ENCODE measurements around the gene CD44. TPM values are rescaled to one million over a fixed set of nuclear protein-coding genes. Genes with fewer than 3 reads are reported as not detected.

The CD44 gene
- total RNA-seq, 3 donors from 2014 or later: 105 to 154 (median 136) TPM

- TF ChIP-seq, protein P1, sequence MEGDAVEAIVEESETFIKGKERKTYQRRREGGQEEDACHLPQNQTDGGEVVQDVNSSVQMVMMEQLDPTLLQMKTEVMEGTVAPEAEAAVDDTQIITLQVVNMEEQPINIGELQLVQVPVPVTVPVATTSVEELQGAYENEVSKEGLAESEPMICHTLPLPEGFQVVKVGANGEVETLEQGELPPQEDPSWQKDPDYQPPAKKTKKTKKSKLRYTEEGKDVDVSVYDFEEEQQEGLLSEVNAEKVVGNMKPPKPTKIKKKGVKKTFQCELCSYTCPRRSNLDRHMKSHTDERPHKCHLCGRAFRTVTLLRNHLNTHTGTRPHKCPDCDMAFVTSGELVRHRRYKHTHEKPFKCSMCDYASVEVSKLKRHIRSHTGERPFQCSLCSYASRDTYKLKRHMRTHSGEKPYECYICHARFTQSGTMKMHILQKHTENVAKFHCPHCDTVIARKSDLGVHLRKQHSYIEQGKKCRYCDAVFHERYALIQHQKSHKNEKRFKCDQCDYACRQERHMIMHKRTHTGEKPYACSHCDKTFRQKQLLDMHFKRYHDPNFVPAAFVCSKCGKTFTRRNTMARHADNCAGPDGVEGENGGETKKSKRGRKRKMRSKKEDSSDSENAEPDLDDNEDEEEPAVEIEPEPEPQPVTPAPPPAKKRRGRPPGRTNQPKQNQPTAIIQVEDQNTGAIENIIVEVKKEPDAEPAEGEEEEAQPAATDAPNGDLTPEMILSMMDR (IDR thresholded peaks at IDR 0.05): no peak
- Histone ChIP-seq H3K4me3 (no peak overlapping the region), H3K4me1 (ENCODE audit: low read depth) (no peaks in the 10 kb centered on the region), H3K9me3 (no peaks in the 10 kb centered on the region), H3K36me3 (ENCODE audit: low read depth) (no peaks in the 10 kb centered on the region)
- DNase-seq (no peak), ATAC-seq (no peak)
- intact Hi-C loops (cut with DNase I, micrococcal nuclease): no loop called here
Measured at GRCh38 chr11:35098855-35099254, 40.1 kb upstream of the CD44 start.

- Histone ChIP-seq H3K4me1 (ENCODE audit: low read depth) (no peaks in the 10 kb centered on the region), H3K4me3 (no peak overlapping the region), H3K36me3 (ENCODE audit: low read depth) (no peaks in the 10 kb centered on the region), H3K9me3 (no peaks in the 10 kb centered on the region)
- intact Hi-C loops (cut with DNase I, micrococcal nuclease): no loop called here
- ATAC-seq: no peak
- TF ChIP-seq, protein P1 (IDR thresholded peaks at IDR 0.05): no peak
- DNase-seq: no peak
Measured at GRCh38 chr11:35099278-35100012, 39.5 kb upstream of the CD44 start.

DNA sequence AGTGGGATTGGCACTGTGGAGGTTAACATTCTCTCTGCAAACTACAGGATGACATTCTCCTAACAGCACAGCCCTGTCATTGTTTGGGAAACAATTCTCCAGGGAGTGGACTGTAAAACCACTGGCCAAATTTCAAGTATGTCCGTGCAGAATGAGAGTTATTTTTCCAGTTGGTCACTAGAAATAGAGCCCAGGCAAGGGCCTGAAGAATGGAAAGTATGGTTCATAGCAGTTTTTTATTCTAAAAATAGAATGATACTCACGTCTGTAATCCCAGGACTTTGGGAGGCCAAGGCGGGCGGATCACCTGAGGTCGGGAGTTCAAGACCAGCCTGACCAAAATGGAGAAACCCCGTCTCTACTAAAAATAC lies 39.0 kb upstream of the CD44 start:
- ATAC-seq: peak; percentile 22
- no peaks in the 10 kb centered on the region for H3K9me3 ChIP-seq
- no peaks in the 10 kb centered on the region for H3K4me1 ChIP-seq (ENCODE audit: low read depth)
- no peaks in the 10 kb centered on the region for H3K36me3 ChIP-seq (ENCODE audit: low read depth)
- no peak for DNase-seq
- no peak overlapping the region for H3K4me3 ChIP-seq
- intact Hi-C loops (cut with DNase I, micrococcal nuclease): no loop called here
- TF ChIP-seq, protein P1 (IDR thresholded peaks at IDR 0.05): no peak

GRCh38 chr11:35101223-35101622 lies 37.7 kb upstream of the CD44 start:
- no peaks in the 10 kb centered on the region for H3K9me3 ChIP-seq
- H3K4me3 ChIP-seq: no peak overlapping the region
- no peaks in the 10 kb centered on the region for H3K4me1 ChIP-seq (ENCODE audit: low read depth)
- intact Hi-C loops (cut with DNase I, micrococcal nuclease): no loop called here
- no peaks in the 10 kb centered on the region for H3K36me3 ChIP-seq (ENCODE audit: low read depth)
- ATAC-seq (no peak), DNase-seq (no peak)
- TF ChIP-seq, protein P1 (IDR thresholded peaks at IDR 0.05): no peak

GRCh38 chr11:35102267-35102666 lies 36.7 kb upstream of the CD44 start:
- intact Hi-C loops (cut with DNase I, micrococcal nuclease): no loop called here
- TF ChIP-seq, protein P1 (IDR thresholded peaks at IDR 0.05): no peak
- H3K4me1 ChIP-seq (ENCODE audit: low read depth): no peaks in the 10 kb centered on the region
- no peak for ATAC-seq
- H3K9me3 ChIP-seq: no peaks in the 10 kb centered on the region
- no peak for DNase-seq
- H3K4me3 ChIP-seq: no peak overlapping the region
- H3K36me3 ChIP-seq (ENCODE audit: low read depth): no peaks in the 10 kb centered on the region

Measured in mucosa of descending colon (tissue), 3 donors.